Ramos (cell line): ENCODE measurements around the gene ARG2.

Source experiments
- in situ Hi-C: fragments of 300-500 bp; cut with MboI; formaldehyde crosslinking; loops from one replicate; pipeline ENCODE4 v1.14.3; 2022; ENCODE audit warnings: low sequenced_read_pairs; ENCODE audit not compliant: unreplicated experiment

The ARG2 gene

DNA sequence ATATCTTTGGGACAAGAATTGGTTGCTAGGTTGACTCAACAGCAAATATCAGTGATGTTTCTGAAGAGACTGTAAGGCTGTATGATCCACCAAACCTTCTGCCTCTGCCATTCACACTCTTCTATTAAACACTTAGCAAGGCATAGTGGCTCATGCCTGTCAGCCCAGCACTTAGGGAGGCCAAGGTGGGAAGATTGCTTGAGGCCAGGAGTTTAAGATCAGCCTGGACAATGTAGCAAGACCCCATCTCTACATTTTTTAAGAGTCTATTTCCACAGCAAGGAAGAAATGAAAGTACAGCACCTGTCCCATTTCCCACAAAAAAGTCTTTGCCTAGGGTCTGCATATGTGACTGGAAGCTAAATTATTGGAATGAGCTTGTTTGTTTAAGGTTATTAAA is 7.8 kb downstream of the ARG2 start:
- in situ Hi-C loops, result no loop called here

GRCh38 chr14:67630186-67630585 is 10.5 kb downstream of the ARG2 start:
- in situ Hi-C loops, result no loop called here

DNA sequence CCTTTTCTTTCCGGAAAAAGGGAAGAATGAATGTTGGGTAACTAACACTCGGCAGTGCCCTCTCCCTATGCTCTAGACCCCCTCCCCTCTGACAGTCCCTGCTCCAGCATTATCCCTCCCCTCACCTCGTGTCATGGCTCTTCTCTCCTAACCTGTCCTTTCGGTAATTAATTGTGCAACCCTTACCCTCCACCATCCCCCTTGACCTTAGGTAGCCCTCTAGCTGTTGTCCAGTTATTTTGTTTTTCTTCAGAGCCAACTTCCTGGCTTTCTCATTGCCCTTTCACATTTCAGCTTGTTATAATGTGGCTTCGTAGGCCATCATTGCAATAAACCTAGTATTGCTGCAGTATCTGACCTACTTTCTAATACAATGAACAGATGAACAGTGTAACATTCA is 11.2 kb downstream of the ARG2 start:
- in situ Hi-C loops, result no loop called here

- in situ Hi-C loops, result no loop called here
Observed at GRCh38 chr14:67633451-67634147, 13.9 kb downstream of the ARG2 start.

DNA sequence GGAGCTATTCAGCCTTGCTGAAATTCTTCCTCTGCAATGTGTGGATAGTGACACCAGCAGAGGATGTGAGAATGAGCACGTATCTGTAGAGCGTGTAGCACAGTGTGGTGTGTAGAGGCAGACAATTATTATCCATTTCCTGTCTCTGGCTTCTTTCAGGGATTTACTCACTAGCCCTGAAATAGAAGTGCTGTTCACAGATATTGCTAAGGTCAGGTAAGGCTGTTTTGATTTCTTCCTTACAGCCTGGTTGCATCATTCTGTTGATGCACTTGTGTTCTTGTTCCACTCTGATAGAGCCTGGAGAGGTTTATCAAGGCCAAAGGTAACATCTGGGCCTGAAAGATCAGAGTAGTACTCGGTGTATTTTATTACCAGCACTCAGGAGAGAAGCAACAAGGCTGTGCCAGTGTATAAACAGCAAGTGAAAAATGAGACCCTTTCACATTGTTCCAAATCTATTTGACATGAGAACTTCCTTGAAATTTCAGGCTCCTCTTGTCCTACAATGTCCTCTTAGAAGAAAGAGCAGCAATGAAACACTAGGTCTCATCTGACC is 16.7 kb downstream of the ARG2 start:
- in situ Hi-C loops, result no loop called here

DNA sequence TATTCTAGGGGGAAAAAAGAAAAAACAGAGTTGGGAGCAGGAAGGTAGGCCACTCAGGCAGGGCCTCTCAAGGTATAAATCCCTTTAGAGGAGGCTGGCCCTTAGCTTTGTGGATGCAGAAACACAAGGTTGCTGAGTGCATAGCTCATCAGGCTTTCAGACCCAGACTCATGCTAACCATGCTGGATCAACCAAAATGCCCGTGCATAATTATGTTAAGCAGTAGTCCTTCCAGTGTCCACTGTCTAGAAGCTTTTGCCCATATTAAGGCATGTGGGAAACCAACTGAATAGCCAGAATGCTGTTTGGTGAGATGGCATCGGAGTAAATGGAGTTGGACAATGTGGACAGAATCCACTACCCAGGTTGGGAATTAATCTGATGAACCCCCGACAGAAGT is 18.9 kb downstream of the ARG2 start:
- in situ Hi-C loops, result no loop called here

- in situ Hi-C loops, result no loop called here
Observed at GRCh38 chr14:67641480-67641879, 21.8 kb downstream of the ARG2 start.

DNA sequence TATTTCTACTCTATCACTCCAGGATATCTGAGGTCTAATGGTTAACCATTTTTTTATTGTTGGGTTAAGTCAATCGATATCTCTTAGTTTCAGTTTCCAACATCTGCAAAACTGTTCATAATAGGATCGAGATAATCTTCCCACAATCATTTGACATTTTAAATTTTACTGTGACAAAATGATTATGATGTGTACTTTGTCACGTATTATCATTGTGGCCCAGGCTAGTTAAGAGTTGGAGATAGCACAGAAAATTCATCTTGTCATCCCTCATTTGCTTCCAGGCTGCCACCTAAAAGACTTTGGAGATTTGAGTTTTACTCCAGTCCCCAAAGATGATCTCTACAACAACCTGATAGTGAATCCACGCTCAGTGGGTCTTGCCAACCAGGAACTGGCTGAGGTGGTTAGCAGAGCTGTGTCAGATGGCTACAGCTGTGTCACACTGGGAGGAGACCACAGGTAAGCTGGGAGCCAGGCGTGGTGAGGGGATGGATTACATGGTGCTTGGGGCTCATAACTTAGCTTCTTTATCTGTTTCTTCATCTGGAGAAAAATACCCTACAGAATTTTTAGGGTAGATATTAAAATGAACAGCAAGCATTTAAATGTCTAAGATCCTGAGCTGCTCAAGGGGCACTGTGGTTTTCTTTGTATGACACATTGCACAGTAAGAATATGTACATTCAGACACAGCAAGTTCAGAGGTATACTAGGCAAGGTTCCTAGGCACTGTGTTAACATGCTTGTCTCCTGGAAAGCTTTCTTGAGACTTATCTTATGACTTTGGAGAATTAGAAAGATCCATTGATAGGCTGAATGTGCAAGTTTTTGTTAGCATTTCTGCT is 22.4 kb downstream of the ARG2 start:
- in situ Hi-C loops, result no loop called here

DNA sequence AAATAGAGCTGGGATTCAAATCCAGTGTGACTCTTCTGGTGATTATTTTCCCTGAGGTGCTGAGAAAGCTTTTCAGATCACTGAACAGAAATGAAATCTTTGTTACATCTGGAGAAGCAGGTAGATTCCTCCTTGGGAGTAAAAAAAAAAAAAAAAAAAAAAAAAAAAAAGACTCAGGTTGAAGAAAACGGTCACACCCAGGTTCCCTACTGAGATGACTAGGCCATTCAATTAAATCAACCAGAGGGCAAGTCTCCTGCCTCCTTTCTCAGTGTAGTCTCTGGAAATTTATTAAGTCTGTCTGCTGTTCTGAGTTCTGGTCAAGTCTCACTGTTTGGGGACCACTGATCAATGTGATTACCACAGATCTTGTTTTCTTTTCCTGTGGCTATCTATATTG is 24.0 kb downstream of the ARG2 start:
- in situ Hi-C loops, result no loop called here

DNA sequence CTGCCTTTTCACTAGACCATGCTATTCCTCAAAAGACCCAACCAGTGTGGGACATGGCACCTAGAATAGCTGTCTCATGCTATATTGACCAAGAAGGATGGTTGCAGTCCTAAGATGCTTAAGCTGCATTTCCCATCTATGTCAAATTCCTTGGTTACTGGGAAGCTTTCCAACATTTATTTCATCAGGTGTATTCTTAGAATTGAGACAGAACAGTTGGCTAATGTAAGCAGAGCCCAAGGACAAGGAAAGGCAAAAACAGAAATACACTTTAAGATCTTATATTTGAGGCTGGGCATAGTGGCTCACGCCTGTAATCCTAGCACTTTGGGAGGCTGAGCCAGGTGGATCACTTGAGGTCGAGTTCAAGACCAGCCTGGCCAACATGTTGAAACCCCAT is 24.7 kb downstream of the ARG2 start:
- in situ Hi-C loops, result no loop called here

- in situ Hi-C loops, result no loop called here
Observed at GRCh38 chr14:67645414-67645813, 25.7 kb downstream of the ARG2 start.

DNA sequence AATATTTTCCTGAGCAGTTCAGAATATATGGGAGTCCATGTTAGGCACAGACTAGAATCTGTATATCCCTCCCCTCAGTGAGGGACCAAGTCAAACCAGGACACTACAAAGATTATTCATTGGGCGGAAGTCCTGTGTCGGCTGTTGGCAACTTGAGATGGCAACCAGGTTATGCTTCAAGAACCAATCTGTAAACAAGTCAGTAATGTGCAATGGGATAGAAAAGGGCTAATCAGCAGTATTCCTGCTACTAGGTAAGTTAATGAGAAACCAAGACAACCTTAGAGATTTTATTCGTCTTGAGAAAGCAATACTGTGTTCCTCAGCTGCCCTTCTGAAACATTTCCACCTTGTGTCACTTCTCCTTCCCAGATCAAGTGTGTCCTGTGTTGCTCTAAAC is 26.4 kb downstream of the ARG2 start:
- in situ Hi-C loops, result no loop called here

GRCh38 chr14:67650151-67650550 is 30.4 kb downstream of the ARG2 start:
- in situ Hi-C loops, result no loop called here

GRCh38 chr14:67650694-67651093 is 31.0 kb downstream of the ARG2 start:
- in situ Hi-C loops, result no loop called here

DNA sequence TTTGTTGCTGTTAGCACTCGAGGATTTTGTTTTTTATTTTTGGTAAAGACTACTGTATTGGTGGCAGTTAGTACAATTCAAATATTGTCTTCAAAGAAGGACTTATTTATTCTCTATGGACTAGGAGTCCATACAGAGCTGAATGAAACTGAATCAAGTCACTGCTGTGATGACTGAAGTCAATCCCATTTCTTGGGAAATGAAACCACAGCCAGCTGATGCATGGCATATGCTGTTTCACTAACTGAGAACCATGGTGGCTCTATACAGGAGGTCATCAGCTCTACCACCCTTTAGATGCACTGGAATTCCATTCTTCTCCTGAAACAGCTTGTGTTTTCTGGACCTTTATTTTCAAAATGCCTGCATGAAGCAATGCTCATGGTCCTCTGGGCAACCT is 32.5 kb downstream of the ARG2 start:
- in situ Hi-C loops, result no loop called here

DNA sequence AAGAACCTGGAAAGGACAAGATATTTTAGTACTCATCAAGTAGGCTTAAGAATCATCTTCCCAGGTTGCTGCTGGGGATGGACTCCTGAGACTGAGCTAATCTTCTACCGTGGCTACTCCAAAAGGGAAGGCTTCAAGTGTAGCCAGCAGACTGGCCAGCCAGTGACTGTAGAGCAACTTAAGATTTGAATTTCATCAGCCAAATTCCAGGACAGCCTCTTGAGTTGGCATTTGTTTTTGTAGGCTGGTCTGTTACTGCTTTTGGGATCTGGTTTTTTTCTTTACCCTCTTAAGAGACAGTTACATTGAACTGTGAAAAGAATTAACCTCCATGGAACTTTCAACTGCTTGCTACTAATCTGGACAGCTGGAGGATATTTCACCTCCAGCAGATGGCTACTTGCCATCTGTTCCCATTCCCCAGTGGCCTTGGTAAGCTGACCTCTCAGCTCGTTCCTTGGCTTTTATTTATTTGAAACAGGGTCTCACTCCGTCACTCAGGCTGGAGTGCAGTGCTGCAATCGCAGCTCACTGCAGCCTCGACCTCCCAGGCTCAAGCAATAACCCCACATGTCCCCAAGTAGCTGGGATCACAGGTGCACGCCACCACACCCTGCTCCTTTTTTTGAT is 34.0 kb downstream of the ARG2 start:
- in situ Hi-C loops, result no loop called here

GRCh38 chr14:67663633-67664032 is 43.9 kb downstream of the ARG2 start:
- in situ Hi-C loops, result no loop called here

GRCh38 chr14:67665868-67666267 is 46.1 kb downstream of the ARG2 start:
- in situ Hi-C loops, result loop anchor here (5.0 kb wide), 1 partner anchor 84 kb away; no protein-coding TSS in a partner anchor

GRCh38 chr14:67666750-67667449 is 47.2 kb downstream of the ARG2 start:
- in situ Hi-C loops, result loop anchor here (5.0 kb wide), 1 partner anchor 85 kb away; no protein-coding TSS in a partner anchor

GRCh38 chr14:67668559-67668958 is 48.8 kb downstream of the ARG2 start:
- in situ Hi-C loops, result loop anchor here (5.0 kb wide), 1 partner anchor 86 kb away; no protein-coding TSS in a partner anchor
